ENCODE measurements around the gene MYO6. TPM values are rescaled to one million over a fixed set of nuclear protein-coding genes. Genes with fewer than 3 reads are reported as not detected.

Gene MYO6
- total and polyA plus RNA-seq, 8 donors, result 14.6 to 80.4 (median 35.0) TPM

GRCh38 chr6:75968143-75968542 lies 219.1 kb downstream of the MYO6 start:
- DNase-seq, result no peak
- H3K27me3 ChIP-seq, result no peaks in the 10 kb centered on the region
- no peaks in the 10 kb centered on the region for H3K36me3 ChIP-seq
- no peaks in the 10 kb centered on the region for H3K9me3 ChIP-seq
- TF ChIP-seq POLR2AphosphoS5 (IDR thresholded peaks at IDR 0.05) (no peak), POLR2A (IDR thresholded peaks at IDR 0.05) (no peak), CTCF (IDR thresholded peaks at IDR 0.05) (no peak), EP300 (IDR thresholded peaks at IDR 0.05) (no peak)
- no peak overlapping the region for H3K4me3 ChIP-seq
- intact Hi-C loops (cut with DNase I; ENCODE audit: low total_unique reads), result no loop called here
- no peak overlapping the region for H3K27ac ChIP-seq
- H3K4me1 ChIP-seq, result no peaks in the 10 kb centered on the region

Small RNA genes within 50 kb of the gene (small RNA-seq; reads per million reads assigned to genes)
- 0 reads per million in 4 donors for gene RF00019
- gene RNA5SP209, result 0 reads per million in 4 donors
- gene RNU6-155P, result 0 reads per million in 4 donors

Other genes with a start within 250 kb of the MYO6 start
- 100 to 1,000 TPM; 101 to 251 (median 168) TPM for gene SENP6, start 147.4 kb upstream of the MYO6 start, total RNA-seq
- 10 to 100 TPM; 17.7 to 30.4 (median 23.8) TPM for gene SENP6, start 147.4 kb upstream of the MYO6 start, polyA plus RNA-seq

Measured in stomach (tissue), 9 donors.